ENCODE measurements around the gene IRX5. TPM values are rescaled to one million over a fixed set of nuclear protein-coding genes. Genes with fewer than 3 reads are reported as not detected.

The IRX5 gene
- total RNA-seq, 2 experiments from 2014 or later: not detected

GRCh38 chr16:54977211-54977610 is 46.5 kb downstream of the IRX5 start:
- H3K9me3 Mint-ChIP-seq (ENCODE audit: low read depth): no peaks in the 10 kb centered on the region
- H3K27ac Mint-ChIP-seq: no peak overlapping the region
- H3K4me3 Mint-ChIP-seq: no peak overlapping the region
- CTCF ChIA-PET: no interaction called here
- DNase-seq: no peak
- no peaks in the 10 kb centered on the region for H3K36me3 Mint-ChIP-seq
- ATAC-seq: no peak
- no peaks in the 10 kb centered on the region for H3K27me3 Mint-ChIP-seq
- H3K4me1 Mint-ChIP-seq: no peaks in the 10 kb centered on the region

GRCh38 chr16:54980821-54981220 is 50.2 kb downstream of the IRX5 start:
- no peaks in the 10 kb centered on the region for H3K27me3 Mint-ChIP-seq
- no peaks in the 10 kb centered on the region for H3K36me3 Mint-ChIP-seq
- no peaks in the 10 kb centered on the region for H3K9me3 Mint-ChIP-seq (ENCODE audit: low read depth)
- H3K27ac Mint-ChIP-seq: no peak overlapping the region
- no peak for DNase-seq
- CTCF ChIA-PET: no interaction called here
- ATAC-seq: no peak
- no peak overlapping the region for H3K4me3 Mint-ChIP-seq
- H3K4me1 Mint-ChIP-seq: no peaks in the 10 kb centered on the region
